H4 (cell line): ENCODE results near the gene DLGAP3. TPM values are rescaled to one million over a fixed set of nuclear protein-coding genes. Genes with fewer than 3 reads are reported as not detected.
A peak's percentile ranks its signal among the peaks of the same experiment; 100 is the strongest.

Experiments used
- DNase-seq: peaks from one replicate; pipeline ENCODE4 v3.0.0-alpha.2; 2015; ENCODE audit warnings: low spot score
- total RNA-seq: library from RNA; depleted of rRNA; stranded (reverse); fragments of >200 nt; shearing (Covaris generic); gene quantifications from 2 replicates; pipeline ENCODE4 v1.2.3, GENCODE V29; 2014

Gene DLGAP3
- total RNA-seq, 1 experiment from 2014 or later: 0.04 TPM

DNA sequence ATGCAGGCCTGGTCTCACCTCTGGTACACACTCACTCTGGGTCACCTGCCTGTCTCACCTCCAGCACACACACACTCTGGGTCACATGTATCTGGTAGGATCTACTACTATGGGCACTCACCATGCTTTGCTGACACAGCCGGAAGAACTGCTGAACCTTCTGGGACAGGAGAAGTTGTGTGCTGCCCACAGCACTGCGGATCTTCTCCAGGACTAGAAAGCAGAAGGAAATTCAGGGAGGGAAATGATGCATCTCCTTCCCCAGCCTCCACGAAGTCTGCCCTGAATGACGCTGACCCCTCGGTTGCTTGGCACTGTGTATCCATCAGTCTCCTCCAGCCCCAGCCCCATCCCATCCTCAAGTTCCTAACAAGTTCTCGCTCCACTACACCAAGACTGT, 62.0 kb downstream of the DLGAP3 start:
- no peak for DNase-seq

DNA sequence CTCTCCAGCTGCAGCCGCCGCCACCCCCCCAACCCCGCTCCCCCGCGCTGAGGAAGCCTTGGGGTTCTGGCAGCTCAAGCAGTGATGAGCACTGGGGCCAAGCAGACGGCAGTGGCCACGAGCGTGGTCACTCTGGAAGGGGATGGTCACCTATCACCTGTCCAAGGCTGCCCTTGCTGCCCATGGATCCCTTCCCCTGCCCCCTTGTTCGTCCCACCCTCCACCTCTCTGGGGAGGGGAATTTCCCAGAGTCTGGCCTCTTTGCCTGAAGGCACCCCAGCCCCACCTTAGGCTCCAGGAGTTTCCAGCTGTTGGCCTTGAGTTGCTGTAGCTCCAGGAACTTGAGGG, 62.7 kb downstream of the DLGAP3 start:
- DNase-seq: no peak

DNA sequence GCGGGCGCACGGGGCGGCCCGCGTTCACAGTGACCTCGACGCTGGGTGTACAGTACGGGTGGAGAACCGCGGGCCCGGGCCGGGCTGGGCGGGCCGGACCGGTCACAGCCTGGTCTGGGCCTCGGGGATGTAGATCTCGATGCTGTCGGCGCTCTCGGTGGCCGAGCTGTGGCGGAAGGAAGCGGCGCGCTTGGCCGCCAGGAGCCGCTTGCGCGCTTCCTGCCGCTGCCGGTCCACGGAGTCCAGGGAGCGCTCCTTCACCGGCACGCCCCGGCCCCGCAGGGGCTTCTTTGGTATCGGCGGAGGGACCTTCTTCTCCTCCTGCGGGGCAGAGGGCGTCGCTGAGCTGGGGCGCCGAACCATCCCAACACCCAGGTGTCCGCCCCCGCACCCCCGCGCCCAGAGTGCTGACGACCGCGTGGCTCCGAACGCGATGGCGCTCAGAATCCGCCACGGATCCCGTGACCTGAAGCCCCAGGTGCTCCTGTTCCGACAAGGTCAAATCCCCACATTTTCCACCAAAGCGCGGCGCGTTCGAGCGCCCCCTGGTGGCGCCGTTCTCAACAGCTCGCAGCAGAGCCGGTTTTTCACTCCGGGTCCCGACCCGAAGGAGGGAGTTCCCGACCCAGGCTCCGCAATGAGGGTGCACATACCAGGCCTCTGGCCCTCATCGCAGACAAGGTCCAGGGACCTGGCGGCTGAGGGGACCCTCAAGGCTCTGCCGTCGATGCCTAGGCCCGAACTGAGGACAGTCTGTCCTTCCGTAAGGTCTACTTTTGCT, 63.3 kb downstream of the DLGAP3 start:
- peak; percentile 23 for DNase-seq

DNA sequence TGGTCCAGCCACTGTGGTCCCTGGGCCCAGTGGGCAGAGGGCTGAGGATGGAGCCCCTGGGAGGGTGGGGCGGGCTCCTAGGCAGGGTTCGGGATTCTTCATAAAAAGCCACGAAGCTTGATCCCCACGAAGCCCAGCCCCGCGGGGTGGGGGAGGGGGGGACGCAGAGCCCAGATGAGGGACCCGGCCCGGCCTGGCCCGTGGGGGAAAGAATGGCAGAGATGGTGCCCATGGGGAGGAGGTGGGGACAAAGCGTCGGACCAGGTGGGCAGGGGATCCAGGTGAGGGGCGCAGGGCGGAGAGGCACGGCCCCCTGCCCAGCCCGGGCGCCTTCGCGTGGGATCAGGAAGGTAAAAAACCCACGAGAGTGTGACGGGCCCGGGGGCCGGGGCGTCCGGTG, 63.9 kb downstream of the DLGAP3 start:
- no peak for DNase-seq

DNA sequence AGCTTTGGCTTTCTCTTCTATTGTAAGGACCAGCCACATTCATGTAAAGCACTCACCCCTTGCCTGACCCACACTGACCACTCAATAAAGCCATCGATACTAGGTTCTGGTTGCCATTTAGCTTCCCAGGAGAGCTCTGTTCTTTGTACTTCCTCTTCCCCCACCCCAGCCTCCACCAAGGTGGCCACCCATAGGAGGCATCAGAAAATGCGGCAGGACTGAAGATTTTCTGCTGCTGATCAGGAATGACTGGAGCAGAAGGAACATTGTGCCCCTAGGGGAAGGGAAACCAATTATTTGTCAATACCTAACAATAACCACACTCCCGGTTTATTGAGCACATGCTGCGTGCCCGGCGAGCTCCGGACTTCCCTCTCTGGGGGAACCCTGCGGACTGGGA, 64.7 kb downstream of the DLGAP3 start:
- no peak for DNase-seq

DNA sequence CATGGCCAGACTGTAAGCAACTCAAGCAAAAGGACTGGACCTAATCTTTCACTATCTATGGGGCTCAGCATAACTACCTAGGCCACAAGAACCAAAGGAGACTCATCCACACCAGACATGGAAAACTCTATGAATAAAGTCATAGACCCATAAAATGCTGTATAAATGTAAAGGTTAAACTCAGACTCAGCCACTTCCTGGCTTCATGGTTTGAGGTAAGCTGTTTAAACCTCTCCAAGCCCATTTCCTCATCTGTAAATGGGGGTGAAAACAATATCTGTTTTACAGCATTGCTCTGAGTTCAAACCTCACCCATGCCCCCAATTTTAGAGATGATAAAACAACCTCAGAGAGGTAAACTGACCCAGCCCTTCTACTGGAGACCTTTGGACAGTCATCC, 65.9 kb downstream of the DLGAP3 start:
- no peak for DNase-seq

DNA sequence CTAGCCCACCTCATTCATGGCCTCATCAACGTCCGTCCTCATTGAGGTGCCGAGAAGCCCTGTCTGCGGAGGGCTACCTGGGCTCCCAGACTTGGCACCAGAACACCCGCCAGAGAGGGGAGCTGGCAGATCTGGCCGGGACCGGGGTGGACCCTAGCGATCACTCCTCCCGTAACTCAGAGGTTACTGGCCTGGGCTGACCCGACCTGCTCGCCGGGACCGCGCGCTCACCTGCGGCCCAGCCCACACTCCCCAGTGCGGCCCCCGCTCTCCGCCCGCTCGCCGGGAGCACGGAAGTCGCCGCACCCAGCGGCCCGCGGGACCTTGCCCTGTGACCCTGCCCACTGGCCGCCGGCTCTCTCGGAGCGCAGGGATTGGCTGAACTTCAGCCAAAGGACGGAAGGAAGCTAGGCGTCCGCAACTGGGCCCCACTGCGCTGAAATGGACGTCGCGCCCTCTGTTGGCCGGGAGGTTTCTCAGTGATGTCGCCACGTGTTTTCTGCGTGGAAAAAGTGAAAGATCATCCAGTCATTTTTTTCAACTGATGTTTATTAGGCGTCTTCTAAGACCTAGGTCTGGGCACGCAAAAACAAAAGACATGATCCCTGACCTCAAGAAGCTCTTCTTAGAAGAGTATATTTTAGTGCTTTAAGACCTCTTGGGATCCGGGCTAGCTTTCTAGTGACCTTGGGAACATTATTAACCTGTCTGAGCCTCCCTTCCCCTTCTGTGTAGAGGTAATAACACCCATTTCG, 69.8 kb downstream of the DLGAP3 start, which contains the start of gene SMIM12:
SMIM12 (minus strand) TSS at position 304 of the 755 bp plus-strand sequence. CDS start 3,772 bp downstream, outside the sequence.
- DNase-seq: peak; percentile 91

DNA sequence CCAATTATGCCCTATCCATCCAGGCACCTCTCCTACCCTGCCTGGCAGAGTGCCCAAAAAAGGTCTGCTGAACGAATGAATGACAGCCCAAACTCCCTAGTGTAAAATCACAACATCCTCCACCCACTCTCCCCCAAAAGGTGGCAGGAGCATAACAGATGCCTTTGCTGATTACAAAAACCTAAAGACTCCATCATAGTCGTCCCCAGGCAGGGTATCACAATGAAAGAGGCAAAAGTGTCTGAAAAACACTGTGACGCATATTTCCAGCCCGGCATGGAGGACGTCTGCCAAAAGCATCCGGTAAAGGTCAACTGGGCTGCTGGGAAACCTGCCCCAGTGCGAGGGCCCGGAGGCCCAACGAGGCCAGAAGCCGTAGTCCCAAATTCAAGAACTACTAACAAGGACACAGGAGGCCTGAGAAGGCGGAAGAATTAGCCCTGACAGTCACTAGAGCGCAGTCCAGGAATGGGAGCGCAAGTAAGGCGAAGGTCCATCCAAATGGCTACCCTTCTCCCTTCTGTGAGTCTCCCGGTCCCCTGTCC, 70.5 kb downstream of the DLGAP3 start:
- no peak for DNase-seq

DNA sequence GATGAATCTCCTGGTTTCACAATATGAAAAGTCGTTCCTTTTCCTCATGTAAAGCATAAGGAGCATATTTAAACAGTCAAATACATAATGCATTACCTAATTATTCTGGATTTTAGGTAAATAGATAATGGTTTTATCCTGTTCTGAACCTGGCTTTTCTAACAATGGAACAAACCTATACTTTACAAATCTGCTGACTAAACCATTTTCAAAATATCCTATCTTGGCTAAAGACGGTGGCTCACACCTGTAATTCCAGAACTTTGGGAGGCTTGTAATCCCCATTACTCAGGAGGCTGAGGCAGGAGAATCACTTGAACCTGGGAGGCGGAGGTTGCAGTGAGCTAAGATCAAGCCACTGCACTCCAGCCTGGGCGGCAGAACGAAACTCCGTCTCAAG, 72.8 kb downstream of the DLGAP3 start:
- no peak for DNase-seq

DNA sequence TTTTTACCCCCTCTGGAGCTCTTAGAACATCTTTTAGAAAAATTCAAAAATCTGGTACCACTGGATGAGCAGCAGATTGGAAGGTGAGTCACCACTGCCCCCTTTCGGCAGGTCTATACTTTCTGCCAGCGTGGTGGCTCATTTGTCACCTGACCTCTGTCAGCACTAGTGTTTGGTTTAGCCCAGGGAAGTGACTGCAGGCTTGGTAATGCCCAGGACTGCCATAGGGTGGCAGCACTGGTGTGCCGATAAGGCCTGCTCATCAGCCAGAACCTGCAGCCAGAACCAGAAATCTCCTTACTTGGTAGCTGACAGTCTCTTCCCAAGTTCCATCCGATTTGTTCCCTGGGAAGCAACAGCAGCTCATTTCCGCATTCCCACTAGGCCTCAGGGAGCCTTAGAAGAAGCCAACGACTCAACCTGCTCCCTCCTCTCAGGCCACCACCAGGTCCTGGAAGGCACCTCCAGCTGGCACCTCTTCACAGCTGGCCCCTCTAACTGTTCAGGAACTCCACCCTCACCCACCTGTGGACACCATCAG, 76.7 kb downstream of the DLGAP3 start:
- peak; percentile 95 for DNase-seq

DNA sequence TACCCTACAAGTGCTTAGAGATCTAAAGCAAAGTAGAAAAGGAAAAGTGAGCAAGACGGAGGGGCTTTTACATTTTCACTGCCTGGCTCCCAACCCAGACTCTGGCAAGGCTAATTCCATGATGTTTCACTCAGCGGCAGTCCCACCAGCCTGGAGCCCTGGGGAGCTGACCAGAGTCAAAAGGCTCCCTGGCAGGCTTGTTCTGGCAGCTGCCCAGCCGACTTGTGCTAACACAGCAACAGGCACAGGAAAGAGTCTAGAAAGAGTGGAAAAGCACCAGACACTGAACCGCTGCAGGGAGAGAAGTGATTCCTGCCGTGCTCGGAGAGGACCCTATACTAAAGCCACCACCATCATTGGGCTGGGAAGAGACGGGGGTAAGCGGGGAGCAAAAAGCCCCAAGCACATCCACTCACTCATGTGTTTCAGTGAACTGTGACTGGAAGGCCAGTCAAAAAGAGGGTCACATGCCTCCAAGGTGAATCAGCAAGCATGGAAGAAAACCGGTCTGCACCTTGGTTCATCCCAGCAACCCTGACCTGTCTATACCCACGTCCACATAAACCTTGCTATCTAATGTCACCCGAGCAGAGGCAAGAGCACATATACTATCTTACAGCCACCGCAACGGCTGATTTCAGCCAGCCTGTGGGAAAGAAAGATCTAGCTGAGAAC, 77.9 kb downstream of the DLGAP3 start:
- DNase-seq: no peak

DNA sequence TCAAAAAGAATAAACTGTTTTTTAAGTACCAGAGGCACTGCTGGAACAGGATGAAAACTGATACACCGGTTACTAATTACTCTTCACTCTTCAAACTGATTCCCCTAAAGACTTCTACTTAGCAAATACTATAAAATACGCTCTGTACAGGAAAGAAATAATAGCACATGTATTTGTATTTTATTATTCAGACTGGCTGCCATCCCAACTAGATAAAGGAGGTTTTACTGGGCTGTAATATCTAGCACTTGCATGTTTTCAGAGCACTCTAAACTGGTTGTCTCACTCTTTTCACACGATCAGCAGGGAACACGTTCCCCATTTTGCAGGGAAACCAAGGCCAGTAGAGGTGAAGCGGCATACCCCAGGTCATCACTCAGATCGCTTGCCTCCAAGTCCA, 79.1 kb downstream of the DLGAP3 start:
- DNase-seq: no peak

DNA sequence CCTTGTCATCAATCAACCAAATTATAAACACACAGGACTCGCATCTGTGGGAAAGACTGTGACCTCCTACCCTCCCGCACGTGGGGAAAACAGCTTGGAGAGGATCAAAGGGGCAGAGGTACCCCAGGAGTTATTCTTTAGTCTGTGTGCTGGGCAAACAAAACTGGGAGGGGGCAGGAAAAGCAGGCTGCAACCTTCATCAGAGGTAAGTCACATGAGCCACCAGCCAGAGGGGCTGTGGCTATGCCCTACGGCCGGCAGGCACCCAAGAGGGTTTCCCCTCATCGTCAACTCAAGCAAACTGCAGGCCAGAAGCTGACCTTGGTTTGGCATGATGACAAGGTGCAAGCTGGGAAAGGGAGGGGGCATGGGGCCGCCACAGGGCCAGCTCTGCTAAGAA, 82.4 kb downstream of the DLGAP3 start:
- no peak for DNase-seq

DNA sequence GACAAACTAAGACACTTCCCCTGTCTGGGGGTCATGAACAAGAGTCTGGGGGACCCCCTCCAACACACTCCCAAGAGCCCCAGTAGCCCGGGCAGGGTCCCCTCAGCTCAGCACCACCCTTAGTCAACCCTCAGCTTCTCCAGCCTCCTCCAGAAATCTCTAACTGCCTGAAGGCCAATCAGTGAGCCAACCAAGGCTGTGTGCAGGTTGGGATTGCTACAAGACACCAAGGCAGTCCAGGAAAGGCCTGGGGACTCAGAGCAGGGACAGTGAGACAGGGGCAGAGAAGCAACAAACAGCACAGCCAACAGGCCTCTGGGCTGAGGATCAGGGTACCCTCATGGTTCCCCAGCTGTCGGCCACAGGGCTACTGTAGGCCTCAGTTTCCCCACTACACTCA, 83.2 kb downstream of the DLGAP3 start:
- no peak for DNase-seq

DNA sequence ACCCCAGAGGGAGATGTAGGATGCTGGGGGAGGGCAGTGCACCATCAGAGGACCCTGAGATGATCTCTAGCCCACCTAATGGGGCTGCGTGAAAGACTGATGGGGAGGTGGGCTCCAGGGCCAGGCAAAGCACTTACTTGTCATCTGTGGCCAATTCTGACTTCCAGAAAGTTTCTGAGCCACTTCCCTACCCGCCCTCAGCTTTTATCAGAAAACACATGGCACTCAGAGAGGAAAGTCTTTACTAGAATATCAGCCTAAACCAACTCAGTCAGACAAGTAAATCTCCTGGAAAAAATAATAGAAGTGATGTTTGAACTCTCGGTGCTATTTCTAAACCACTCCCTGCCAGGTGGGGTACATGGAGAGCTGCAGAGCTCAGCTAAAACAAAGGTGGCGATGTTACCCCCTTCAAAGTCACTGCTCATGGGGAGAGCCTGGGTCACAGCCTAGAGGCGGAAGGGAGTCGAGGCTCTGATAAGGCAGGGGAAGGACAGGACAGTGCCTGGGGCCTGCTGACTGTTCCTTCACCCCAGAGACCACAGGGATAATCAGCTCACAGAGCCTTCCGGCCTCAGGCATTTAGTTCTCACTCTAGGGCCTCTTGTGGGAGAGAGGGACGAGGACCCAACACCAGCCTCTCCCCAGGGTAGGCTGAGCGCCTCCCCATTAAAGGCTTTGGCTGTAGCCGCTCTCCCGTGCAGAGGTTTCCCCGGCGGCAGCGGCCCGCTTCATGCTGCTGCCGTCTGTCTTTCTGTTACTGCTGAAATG, 84.1 kb downstream of the DLGAP3 start:
- DNase-seq: no peak

DNA sequence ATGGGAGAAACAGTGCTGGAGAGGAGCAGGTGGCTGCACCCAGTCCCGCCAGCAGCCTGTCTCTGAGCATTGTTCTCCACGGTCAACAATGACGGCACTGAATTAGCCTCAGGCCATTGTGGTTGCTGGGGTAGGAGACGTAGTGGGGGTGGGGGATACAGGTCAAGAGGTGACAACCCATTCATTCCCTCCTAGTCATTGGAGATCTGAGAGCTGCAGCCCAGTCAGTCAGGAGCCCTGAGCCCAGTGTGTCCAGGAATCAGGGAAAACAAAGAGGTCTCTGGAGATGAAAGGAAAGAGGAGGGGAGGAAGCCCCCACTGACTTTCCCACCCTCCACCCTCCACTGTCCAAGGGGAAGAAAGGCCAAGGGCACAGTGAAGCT, 85.2 kb downstream of the DLGAP3 start:
- no peak for DNase-seq

DNA sequence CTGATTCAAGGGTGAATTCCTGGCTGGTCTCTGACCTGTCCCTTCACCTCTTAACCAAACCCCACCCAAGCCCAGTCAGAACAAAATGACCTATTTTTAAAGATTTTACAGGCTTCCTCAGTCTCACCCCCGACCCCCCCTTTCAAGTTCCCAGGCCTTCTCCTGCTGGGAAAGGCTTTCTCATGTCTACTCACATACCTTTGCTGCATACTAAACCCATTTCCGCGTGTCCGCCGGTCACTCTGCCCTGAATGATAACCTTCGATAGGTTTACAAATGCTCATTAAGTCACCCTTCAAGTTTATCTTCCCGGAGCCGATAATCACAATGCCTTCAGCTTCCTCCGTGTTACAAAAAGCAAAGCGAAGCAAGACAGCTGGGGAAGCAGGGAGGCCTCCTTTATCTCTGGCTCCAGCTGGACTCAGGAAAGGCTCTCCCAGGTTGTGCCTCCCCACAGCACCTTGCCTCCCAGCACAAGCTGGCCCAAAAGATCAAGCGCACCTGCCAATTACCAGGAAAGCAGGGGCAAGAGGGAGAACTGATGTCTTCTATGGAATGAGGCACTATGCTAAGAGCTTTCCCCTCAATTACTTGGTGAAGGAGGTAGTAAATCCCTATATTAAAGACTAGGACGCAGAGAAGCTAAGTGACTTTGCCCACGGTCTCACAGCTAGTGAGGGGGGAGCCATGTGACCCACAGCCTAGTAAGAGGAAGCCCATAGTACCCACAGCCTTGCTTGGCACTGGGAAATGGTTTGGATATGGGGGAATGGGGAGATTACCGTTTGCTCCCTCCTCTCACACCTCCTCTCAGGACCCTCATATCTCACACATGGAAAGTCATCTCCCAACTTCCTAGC, 85.8 kb downstream of the DLGAP3 start:
- DNase-seq: no peak

DNA sequence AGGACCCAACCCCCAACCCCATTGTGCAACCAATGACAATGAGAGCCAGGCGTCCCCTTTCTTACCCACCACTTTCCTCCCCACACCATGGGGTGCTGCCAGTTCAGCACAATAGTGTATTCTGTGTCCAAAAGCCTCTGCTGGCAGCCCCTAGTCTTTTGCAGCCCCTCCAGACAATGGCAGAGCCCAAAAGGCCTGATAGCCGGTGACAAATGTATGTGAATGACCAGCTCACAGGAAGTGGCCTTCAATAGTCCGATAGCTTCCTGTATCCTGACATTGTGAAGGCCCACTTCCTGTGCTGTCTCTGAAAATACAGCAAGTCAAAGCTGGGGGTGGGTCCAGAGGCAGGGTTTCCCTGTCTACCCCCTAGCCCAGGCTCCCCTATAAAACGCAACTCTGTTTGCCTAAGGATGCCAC, 86.5 kb downstream of the DLGAP3 start:
- no peak for DNase-seq

DNA sequence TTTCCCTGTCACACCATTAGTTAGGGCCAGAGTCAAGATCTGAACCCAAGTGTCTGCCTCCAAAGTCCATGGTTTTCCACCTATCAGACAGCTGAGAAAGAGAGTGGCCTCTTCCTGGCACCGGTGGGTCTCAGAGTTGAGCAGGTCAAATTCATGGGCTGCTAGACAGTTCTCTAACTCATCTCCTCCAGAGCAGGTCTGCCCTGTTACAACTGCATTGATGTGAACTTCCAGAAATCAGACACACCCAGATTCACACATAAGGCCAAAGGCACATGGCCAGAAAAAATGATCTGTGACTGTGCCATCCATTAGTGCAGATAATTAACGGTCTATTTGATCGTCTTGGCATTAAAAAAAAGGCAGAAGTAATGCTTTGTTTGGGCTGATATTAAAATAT, 87.4 kb downstream of the DLGAP3 start:
- DNase-seq: no peak

DNA sequence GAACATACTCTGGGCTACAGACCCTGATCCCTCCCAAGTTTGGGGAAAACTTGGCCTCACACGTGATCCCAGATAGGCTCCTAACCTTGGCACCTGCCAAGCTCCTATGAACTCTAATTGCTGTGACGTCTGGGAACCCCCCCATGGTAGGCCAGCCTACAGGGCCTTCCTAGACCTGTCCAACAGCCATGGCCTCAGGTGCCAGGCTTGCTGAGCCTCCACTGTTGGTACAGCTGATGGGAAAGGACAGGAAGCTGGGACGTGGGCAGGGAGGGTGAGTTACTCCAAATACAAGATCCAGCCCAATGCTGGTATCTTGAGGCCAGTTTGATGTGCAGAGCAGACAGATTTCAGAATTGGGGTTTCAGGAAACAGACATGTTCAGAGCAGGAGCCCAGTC, 89.0 kb downstream of the DLGAP3 start:
- no peak for DNase-seq
